Astrocyte (in vitro differentiated cells and primary cell): ENCODE data around the gene PSMG3. TPM values are rescaled to one million over a fixed set of nuclear protein-coding genes. Genes with fewer than 3 reads are reported as not detected.

Experiments used
- DNase-seq: peaks from one replicate; pipeline ENCODE4 v3.0.0-alpha.2; 2010; ENCODE audit warnings: low read depth
- FAIRE-seq: peaks from 2 replicates; lab custom pipeline; 2011; peaks lifted over from hg19 to GRCh38; lab: Jason Lieb, UNC
- H2AFZ ChIP-seq: 2 replicates; pipeline ENCODE4 v1.6.0; 2012; ENCODE audit warnings: low read depth, low read length, inconsistent platforms
- H3K27ac ChIP-seq: 2 replicates; pipeline ENCODE4 v1.5.1; 2011; ENCODE audit warnings: low read depth, low read length, inconsistent platforms
- H3K27me3 ChIP-seq: 2 replicates; pipeline ENCODE4 v1.6.0; 2011; ENCODE audit warnings: low read length, inconsistent platforms; ENCODE audit not compliant: insufficient read depth
- H3K36me3 ChIP-seq: 2 replicates; pipeline ENCODE4 v1.5.1; 2011; ENCODE audit warnings: low read length, inconsistent platforms; ENCODE audit not compliant: insufficient read depth
- H3K4me1 ChIP-seq: 2 replicates; pipeline ENCODE4 v1.5.1; 2011; ENCODE audit warnings: low read length, inconsistent platforms; ENCODE audit not compliant: insufficient read depth
- H3K4me2 ChIP-seq: 2 replicates; pipeline ENCODE4 v1.6.0; 2012; ENCODE audit warnings: low read length, inconsistent platforms
- H3K4me3 ChIP-seq: 2 replicates; pipeline ENCODE4 v1.5.1; 2011; ENCODE audit warnings: low read depth, mild to moderate bottlenecking, low read length, inconsistent platforms; ENCODE audit not compliant: insufficient read depth
- H3K79me2 ChIP-seq: 2 replicates; pipeline ENCODE4 v1.6.0; 2012; ENCODE audit warnings: mild to moderate bottlenecking, low read length, inconsistent platforms; ENCODE audit not compliant: insufficient read depth
- H3K9ac ChIP-seq: 2 replicates; pipeline ENCODE4 v1.6.0; 2012; ENCODE audit warnings: mild to moderate bottlenecking, low read length, inconsistent platforms
- H3K9me3 ChIP-seq: 2 replicates; pipeline ENCODE4 v1.5.1; 2012; ENCODE audit warnings: low read depth, mild to moderate bottlenecking, low read length, inconsistent platforms; ENCODE audit not compliant: insufficient read depth
- H4K20me1 ChIP-seq: 2 replicates; pipeline ENCODE4 v1.6.0; 2012; ENCODE audit warnings: low read length, inconsistent platforms; ENCODE audit not compliant: insufficient read depth
- H3K27ac Mint-ChIP-seq: one replicate; pipeline ENCODE4 v1.8.0; 2021; ENCODE audit warnings: mild to moderate bottlenecking, mixed read lengths; ENCODE audit not compliant: unreplicated experiment
- H3K27me3 Mint-ChIP-seq: one replicate; pipeline ENCODE4 v1.8.0; 2021; ENCODE audit warnings: low read depth, mixed read lengths; ENCODE audit not compliant: unreplicated experiment
- H3K36me3 Mint-ChIP-seq: one replicate; pipeline ENCODE4 v1.8.0; 2021; ENCODE audit warnings: low read depth, mixed read lengths; ENCODE audit not compliant: unreplicated experiment
- H3K4me1 Mint-ChIP-seq: one replicate; pipeline ENCODE4 v1.8.0; 2021; ENCODE audit warnings: low read depth, mixed read lengths; ENCODE audit not compliant: unreplicated experiment
- H3K4me3 Mint-ChIP-seq: one replicate; pipeline ENCODE4 v1.8.0; 2021; ENCODE audit warnings: mild to moderate bottlenecking, moderate library complexity, mixed read lengths; ENCODE audit not compliant: unreplicated experiment
- H3K9me3 Mint-ChIP-seq: one replicate; pipeline ENCODE4 v1.8.0; 2021; ENCODE audit warnings: mild to moderate bottlenecking, mixed read lengths; ENCODE audit not compliant: unreplicated experiment
- EZH2 ChIP-seq: IDR thresholded peaks from 2 replicates; pipeline ENCODE4 v1.6.1; 2012; ENCODE audit warnings: mild to moderate bottlenecking, low read length, inconsistent platforms; ENCODE audit not compliant: insufficient read depth
- total RNA-seq: library from RNA; stranded (reverse); gene quantifications from 2 replicates; pipeline ENCODE4 v1.2.1, GENCODE V29; 2021
- TF ChIP-seq, protein P1 (sequence below): IDR thresholded peaks from 2 replicates; pipeline ENCODE4 v1.5.1; 2011; ENCODE audit warnings: low read depth, mild to moderate bottlenecking, inconsistent platforms, low read length, moderate library complexity; ENCODE audit not compliant: insufficient read depth

The PSMG3 gene
- total RNA-seq, 1 donor from 2014 or later: 30.3 TPM

DNA sequence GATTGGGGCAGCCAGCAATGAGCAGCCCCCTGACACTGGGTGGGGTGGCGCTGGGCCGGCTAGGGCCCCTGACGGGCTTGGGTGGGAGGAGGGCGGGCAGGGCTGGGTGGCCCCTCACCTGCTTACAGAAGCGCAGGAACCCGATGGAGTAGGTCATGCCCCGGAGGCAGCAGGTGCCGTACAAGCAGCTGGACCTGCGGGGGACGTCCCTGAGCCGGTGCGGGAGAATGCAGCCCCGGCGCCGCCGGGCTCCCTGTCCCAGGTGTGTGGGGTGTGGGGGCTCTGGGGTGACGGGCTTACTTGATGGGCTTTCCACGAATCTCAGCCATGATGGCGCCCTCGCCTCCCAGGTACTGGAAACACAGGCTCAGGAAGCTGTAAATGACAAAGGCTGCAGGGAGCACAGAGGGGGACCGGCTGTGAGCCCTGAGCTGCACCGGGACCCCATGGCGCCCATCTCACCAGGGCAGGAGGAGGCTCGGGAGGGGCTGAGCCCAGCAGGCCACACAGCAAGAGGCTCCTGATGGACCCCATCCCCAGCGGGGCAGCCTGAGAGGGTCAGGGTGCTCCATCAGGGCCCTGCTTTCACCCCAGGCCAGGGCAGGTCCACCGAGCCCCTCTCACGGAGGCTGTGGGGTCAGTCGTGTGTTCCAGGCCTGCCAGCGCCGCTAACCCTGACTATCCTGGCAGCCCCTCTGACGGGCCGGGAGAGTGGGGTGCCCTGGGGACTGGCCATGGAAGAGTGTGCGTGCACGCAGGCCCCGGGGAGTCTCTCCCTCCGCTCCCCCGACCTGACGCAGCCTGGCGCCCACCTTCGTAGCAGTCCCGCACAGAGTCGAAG is 19.6 kb downstream of the PSMG3 start:
- Histone ChIP-seq H3K27me3 (no peaks in the 10 kb centered on the region), H3K9ac (no peak overlapping the region), H4K20me1 (no peaks in the 10 kb centered on the region), H3K79me2 (no peaks in the 10 kb centered on the region), H2AFZ (no peak overlapping the region), H3K4me3 (no peak overlapping the region), H3K4me1 (peaks cover 4% of the 10 kb centered on the region), H3K9me3 (no peaks in the 10 kb centered on the region), H3K36me3 (no peaks in the 10 kb centered on the region), H3K4me2 (no peak overlapping the region), H3K27ac (no peak overlapping the region)
- H3K27ac Mint-ChIP-seq: no peak overlapping the region
- TF ChIP-seq, protein P1, sequence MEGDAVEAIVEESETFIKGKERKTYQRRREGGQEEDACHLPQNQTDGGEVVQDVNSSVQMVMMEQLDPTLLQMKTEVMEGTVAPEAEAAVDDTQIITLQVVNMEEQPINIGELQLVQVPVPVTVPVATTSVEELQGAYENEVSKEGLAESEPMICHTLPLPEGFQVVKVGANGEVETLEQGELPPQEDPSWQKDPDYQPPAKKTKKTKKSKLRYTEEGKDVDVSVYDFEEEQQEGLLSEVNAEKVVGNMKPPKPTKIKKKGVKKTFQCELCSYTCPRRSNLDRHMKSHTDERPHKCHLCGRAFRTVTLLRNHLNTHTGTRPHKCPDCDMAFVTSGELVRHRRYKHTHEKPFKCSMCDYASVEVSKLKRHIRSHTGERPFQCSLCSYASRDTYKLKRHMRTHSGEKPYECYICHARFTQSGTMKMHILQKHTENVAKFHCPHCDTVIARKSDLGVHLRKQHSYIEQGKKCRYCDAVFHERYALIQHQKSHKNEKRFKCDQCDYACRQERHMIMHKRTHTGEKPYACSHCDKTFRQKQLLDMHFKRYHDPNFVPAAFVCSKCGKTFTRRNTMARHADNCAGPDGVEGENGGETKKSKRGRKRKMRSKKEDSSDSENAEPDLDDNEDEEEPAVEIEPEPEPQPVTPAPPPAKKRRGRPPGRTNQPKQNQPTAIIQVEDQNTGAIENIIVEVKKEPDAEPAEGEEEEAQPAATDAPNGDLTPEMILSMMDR: no peak
- TF ChIP-seq EZH2: no peak
- H3K4me3 Mint-ChIP-seq: no peak overlapping the region
- H3K27me3 Mint-ChIP-seq: no peaks in the 10 kb centered on the region
- FAIRE-seq (no peak), DNase-seq (no peak)
- no peaks in the 10 kb centered on the region for H3K9me3 Mint-ChIP-seq
- H3K36me3 Mint-ChIP-seq: peaks cover 2% of the 10 kb centered on the region
- peaks cover 3% of the 10 kb centered on the region for H3K4me1 Mint-ChIP-seq

DNA sequence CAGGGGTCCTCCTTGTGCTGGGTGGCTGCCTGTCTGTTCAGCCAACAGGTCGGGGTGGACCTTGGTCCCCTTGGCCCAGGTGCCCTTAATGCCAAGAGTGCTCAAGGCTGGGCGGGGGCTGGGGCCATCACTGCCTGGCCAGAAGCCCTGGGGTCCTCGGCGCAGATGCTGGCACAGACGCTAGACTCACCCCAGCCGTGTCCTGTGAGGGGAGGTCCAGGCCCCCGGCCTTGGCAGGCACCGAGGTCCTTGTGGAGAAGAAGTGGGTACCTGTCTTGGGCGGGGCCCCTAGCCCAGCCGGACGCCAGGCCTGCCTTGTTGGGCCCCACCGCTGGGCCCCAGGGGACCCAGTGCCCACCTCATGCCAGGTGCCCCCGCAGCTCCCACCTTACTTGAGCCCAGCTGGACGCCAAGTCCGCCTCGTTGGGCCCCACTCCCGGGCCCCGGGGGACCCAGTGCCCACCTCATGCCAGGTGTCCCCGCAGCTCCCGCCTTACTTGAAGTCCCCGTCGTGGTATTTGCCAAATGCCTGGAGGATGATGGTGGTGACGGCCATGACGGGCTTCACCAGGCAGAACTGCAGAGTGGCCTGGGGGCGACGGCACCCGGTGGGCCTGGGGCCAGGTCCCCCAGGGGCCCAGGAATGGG is 20.4 kb downstream of the PSMG3 start:
- no peak for TF ChIP-seq EZH2
- TF ChIP-seq, protein P1: no peak
- Histone ChIP-seq H3K9me3 (no peaks in the 10 kb centered on the region), H3K4me2 (no peak overlapping the region), H3K79me2 (no peaks in the 10 kb centered on the region), H3K27me3 (no peaks in the 10 kb centered on the region), H3K27ac (no peak overlapping the region), H2AFZ (no peak overlapping the region), H4K20me1 (no peaks in the 10 kb centered on the region), H3K4me3 (no peak overlapping the region), H3K9ac (no peak overlapping the region), H3K36me3 (no peaks in the 10 kb centered on the region), H3K4me1 (no peaks in the 10 kb centered on the region)
- FAIRE-seq: no peak
- Mint-ChIP-seq H3K27ac (no peak overlapping the region), H3K27me3 (no peaks in the 10 kb centered on the region), H3K9me3 (no peaks in the 10 kb centered on the region), H3K36me3 (peaks cover 4% of the 10 kb centered on the region), H3K4me1 (no peaks in the 10 kb centered on the region), H3K4me3 (no peak overlapping the region)
- no peak for DNase-seq

DNA sequence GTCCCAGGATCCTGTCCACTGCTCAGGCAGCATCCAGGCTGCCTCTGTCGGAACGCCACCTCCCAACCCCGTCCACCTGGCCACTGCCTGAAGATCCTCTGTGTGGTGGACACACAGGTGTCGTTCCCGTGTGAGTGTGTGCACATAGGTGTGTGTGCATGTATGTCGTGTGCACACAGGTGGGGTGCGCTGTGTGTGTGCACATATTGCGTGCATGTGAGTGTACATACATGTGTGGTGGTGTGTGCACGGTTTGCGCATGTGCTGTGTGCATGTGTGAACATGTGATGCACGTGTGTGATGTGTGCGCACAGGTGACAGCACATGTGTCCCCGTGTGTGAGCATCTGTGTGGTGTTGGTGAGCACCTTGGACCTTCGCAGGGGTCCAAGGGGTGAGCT is 20.9 kb downstream of the PSMG3 start:
- H3K9me3 ChIP-seq: no peaks in the 10 kb centered on the region
- no peak overlapping the region for H3K9ac ChIP-seq
- TF ChIP-seq EZH2: no peak
- TF ChIP-seq, protein P1: no peak
- H3K79me2 ChIP-seq: no peaks in the 10 kb centered on the region
- no peak overlapping the region for H3K4me3 ChIP-seq
- H3K27me3 Mint-ChIP-seq: no peaks in the 10 kb centered on the region
- no peaks in the 10 kb centered on the region for H3K27me3 ChIP-seq
- no peaks in the 10 kb centered on the region for H3K4me1 ChIP-seq
- no peak overlapping the region for H3K4me2 ChIP-seq
- H2AFZ ChIP-seq: no peak overlapping the region
- H3K36me3 Mint-ChIP-seq: peaks cover 4% of the 10 kb centered on the region
- H3K9me3 Mint-ChIP-seq: no peaks in the 10 kb centered on the region
- H3K4me3 Mint-ChIP-seq: no peak overlapping the region
- H3K27ac ChIP-seq: no peak overlapping the region
- no peaks in the 10 kb centered on the region for H4K20me1 ChIP-seq
- no peak overlapping the region for H3K27ac Mint-ChIP-seq
- DNase-seq (no peak), FAIRE-seq (no peak)
- H3K36me3 ChIP-seq: no peaks in the 10 kb centered on the region
- H3K4me1 Mint-ChIP-seq: no peaks in the 10 kb centered on the region
